Left renal cortex interstitium (tissue), 4 donors: ENCODE results near the gene SDK1. TPM values are rescaled to one million over a fixed set of nuclear protein-coding genes. Genes with fewer than 3 reads are reported as not detected.

Experiments
- DNase-seq, 4 donors: peaks; one replicate each; pipeline ENCODE4 v3.0.0-alpha.2; 2013; ENCODE audit warnings: low read depth in 4 of 4, low spot score in 2 of 4, missing footprints in 1 of 4
- polyA plus RNA-seq, 4 donors: library from polyadenylated mRNA; unstranded; fragments of 120-200 nt; gene quantifications; one replicate each; pipeline ENCODE4 v1.2.1, GENCODE V29; 2013; ENCODE audit not compliant: insufficient read length in 4 of 4

Gene SDK1
- polyA plus RNA-seq, 4 donors: 5.1 to 10.2 (median 6.9) TPM

- no peak for DNase-seq
Measured at GRCh38 chr7:4050126-4050660, 749.1 kb downstream of the SDK1 start.

- DNase-seq: no peak
Measured at GRCh38 chr7:4051696-4052095, 750.6 kb downstream of the SDK1 start.

- no peak for DNase-seq
Measured at GRCh38 chr7:4052130-4052529, 751.1 kb downstream of the SDK1 start.

- DNase-seq: no peak
Measured at GRCh38 chr7:4054158-4054557, 753.1 kb downstream of the SDK1 start.

GRCh38 chr7:4056552-4057288 lies 755.7 kb downstream of the SDK1 start:
- no peak for DNase-seq

GRCh38 chr7:4057289-4057616 lies 756.2 kb downstream of the SDK1 start:
- no peak for DNase-seq

GRCh38 chr7:4058158-4058557 lies 757.1 kb downstream of the SDK1 start:
- DNase-seq: no peak

GRCh38 chr7:4065190-4065589 lies 764.1 kb downstream of the SDK1 start:
- no peak for DNase-seq

- DNase-seq: no peak
Measured at GRCh38 chr7:4066206-4066605, 765.2 kb downstream of the SDK1 start.

GRCh38 chr7:4066626-4067475 lies 765.8 kb downstream of the SDK1 start:
- DNase-seq: no peak

- no peak for DNase-seq
Measured at GRCh38 chr7:4067476-4067760, 766.4 kb downstream of the SDK1 start.

GRCh38 chr7:4067874-4068273 lies 766.8 kb downstream of the SDK1 start:
- no peak for DNase-seq

- DNase-seq: no peak
Measured at GRCh38 chr7:4068286-4068685, 767.2 kb downstream of the SDK1 start.

- DNase-seq: no peak
Measured at GRCh38 chr7:4069268-4070095, 768.4 kb downstream of the SDK1 start.

- no peak for DNase-seq
Measured at GRCh38 chr7:4070214-4070613, 769.2 kb downstream of the SDK1 start.

GRCh38 chr7:4071370-4072058 lies 770.5 kb downstream of the SDK1 start:
- DNase-seq: no peak

GRCh38 chr7:4072161-4072925 lies 771.3 kb downstream of the SDK1 start:
- no peak for DNase-seq

- no peak for DNase-seq
Measured at GRCh38 chr7:4073052-4073451, 772.0 kb downstream of the SDK1 start.

- no peak for DNase-seq
Measured at GRCh38 chr7:4073750-4074149, 772.7 kb downstream of the SDK1 start.

- no peak for DNase-seq
Measured at GRCh38 chr7:4074407-4074806, 773.4 kb downstream of the SDK1 start.
